Pancreas (tissue), 10 donors: Measurements from ENCODE around the gene CDC42SE2. TPM values are rescaled to one million over a fixed set of nuclear protein-coding genes. Genes with fewer than 3 reads are reported as not detected.
"Not testable (repeated sequence)": the region's sequence is repeated elsewhere in the genome, so short reads cannot be mapped to it uniquely, and the experiment has no call there.

Experiments
- ATAC-seq, 4 donors: fragments of 200-7000 bp; cut with Tn5 transposase; one replicate each; pipeline versions ENCODE4 v1.8.0 to v1.9.1; 2020; ENCODE audit warnings: mild to moderate bottlenecking in 4 of 4, moderate library complexity in 4 of 4
- DNase-seq, 6 donors: peaks; one replicate each; pipeline ENCODE4 v3.0.0-alpha.2; 2020
- FAIRE-seq: peaks from 2 replicates; lab custom pipeline; 2012; peaks lifted over from hg19 to GRCh38; lab: Jason Lieb, UNC
- H3K27ac ChIP-seq, 4 donors: fragments of 200-600 bp; sonication (generic); 1 replicate in 3 of 4; 2 replicates in 1 of 4; pipeline versions ENCODE4 v1.5.0 to v1.8.0; 2020
- H3K27me3 ChIP-seq, 4 donors: fragments of 200-600 bp; one replicate each; pipeline ENCODE4 v1.8.0; 2021
- H3K36me3 ChIP-seq, 3 donors: fragments of 200-600 bp; sonication (generic) in 1 of 3; one replicate each; pipeline versions ENCODE4 v1.5.0 to v1.8.0; 2020 to 2021
- H3K4me1 ChIP-seq, 3 donors: fragments of 200-600 bp; one replicate each; pipeline ENCODE4 v1.8.0; 2021
- H3K4me3 ChIP-seq, 4 donors: fragments of 200-600 bp; sonication (generic) in 2 of 4; one replicate each; pipeline versions ENCODE4 v1.5.0 to v1.8.0; 2020 to 2021
- H3K9me3 ChIP-seq, 4 donors: fragments of 200-600 bp; one replicate each; pipeline ENCODE4 v1.8.0; 2021
- CTCF ChIP-seq, 4 donors: fragments of 200-600 bp; sonication (generic) in 3 of 4; IDR thresholded peaks; one replicate each; pipeline versions ENCODE4 v1.5.0 to v1.8.0; 2021; ENCODE audit warnings: antibody characterized with exemption in 4 of 4
- WGBS, 2 donors: extraction: QIAGEN DNeasy Blood & Tissue Kit; methylation state at CpG; one replicate each; pipeline ENCODE4 v1.1.7; 2013; 5-methylcytosine and 5-hydroxymethylcytosine counted together
- intact Hi-C, 3 donors: fragments of 100-400 bp; cut with DNase I; formaldehyde crosslinking; loops; one replicate each; pipeline versions ENCODE4 v1.11.1 to v1.14.2; 2022
- polyA plus RNA-seq, 2 donors: library from polyadenylated mRNA; stranded (reverse); fragments of 200-250 nt; gene quantifications; one replicate each; pipeline ENCODE4 v1.2.3, GENCODE V29; 2013
- total RNA-seq, 6 donors: library from RNA; stranded (reverse); fragmentation: NEBNext Ultra II Directional in 4 of 6; extraction: Animal tissue kit (Norgen Biotek cat#: 25700) in 4 of 6; gene quantifications; one replicate each; pipeline versions ENCODE4 v1.2.1 to v1.2.4, GENCODE V29; 2021 to 2023
- donor health status: healthy with polysubstance abuse.
- donor health status: DM: no; HTN: no; CAD: no; lungs with moderate emphysema.
- donor health status: DM: no; HTN: no; CAD: no.
- donor health status: control.
- donor health status: control.
- donor health status: Bipolar disorder and iron deficiency.
- donor health status: DM: yes; HTN: yes; CAD: no.
- donor health status: DM: no; HTN: no; CAD: no.
- donor health status: DM: no; HTN: no; CAD: no.
- donor health status: DM: yes; HTN: yes; CAD: no.

The CDC42SE2 gene
- total and polyA plus RNA-seq, 8 donors: 10.7 to 30.5 (median 20.3) TPM

GRCh38 chr5:131266370-131267060 lies 2.7 kb downstream of the CDC42SE2 start:
- H3K36me3 ChIP-seq: no peaks in the 10 kb centered on the region
- FAIRE-seq (no peak), ATAC-seq (no peak), DNase-seq (no peak)
- no peak for TF ChIP-seq CTCF (IDR thresholded peaks at IDR 0.05)
- H3K4me1 ChIP-seq: peaks cover 5 to 20% (median 13%) of the 10 kb centered on the region in 3 donors
- H3K27ac ChIP-seq: peak overlapping the region in 2 of 4 donors; percentile 91 to 94
- no peaks in the 10 kb centered on the region for H3K9me3 ChIP-seq
- no peaks in the 10 kb centered on the region for H3K27me3 ChIP-seq
- intact Hi-C loops: no loop called here
- 37 to 40% methylated on average over 16 of the region's 16 CpGs for WGBS, 2 donors
- H3K4me3 ChIP-seq: peak overlapping the region in 3 of 4 donors; percentile 29 to 97 (median 96)

GRCh38 chr5:131268758-131269370 lies 5.0 kb downstream of the CDC42SE2 start:
- Histone ChIP-seq H3K4me3 (no peak overlapping the region), H3K27me3 (no peaks in the 10 kb centered on the region), H3K9me3 (no peaks in the 10 kb centered on the region), H3K4me1 (peaks cover 5 to 24% (median 13%) of the 10 kb centered on the region in 3 donors), H3K27ac (no peak overlapping the region), H3K36me3 (no peaks in the 10 kb centered on the region)
- no peak for ATAC-seq
- no peak for FAIRE-seq
- DNase-seq: no peak
- WGBS, 2 donors: 93 to 95% methylated on average over 12 of the region's 12 CpGs
- no peak for TF ChIP-seq CTCF (IDR thresholded peaks at IDR 0.05)
- intact Hi-C loops: no loop called here

- no peaks in the 10 kb centered on the region for H3K9me3 ChIP-seq
- peaks cover 5 to 29% (median 13%) of the 10 kb centered on the region in 3 donors for H3K4me1 ChIP-seq
- H3K27me3 ChIP-seq: no peaks in the 10 kb centered on the region
- FAIRE-seq: no peak
- DNase-seq: no peak
- no peak overlapping the region for H3K27ac ChIP-seq
- no peak for TF ChIP-seq CTCF (IDR thresholded peaks at IDR 0.05)
- WGBS, 2 donors: 49 to 54% methylated on average over 2 of the region's 2 CpGs
- intact Hi-C loops: loop anchor here in 1 of 3 donors (10.0 kb wide), 1 partner anchor 124 kb away; no protein-coding TSS in a partner anchor
- no peaks in the 10 kb centered on the region for H3K36me3 ChIP-seq
- no peak for ATAC-seq
- no peak overlapping the region for H3K4me3 ChIP-seq
Observed at GRCh38 chr5:131270809-131271208, 7.0 kb downstream of the CDC42SE2 start.

- not testable (repeated sequence) for ATAC-seq, FAIRE-seq, H3K4me3 ChIP-seq, H3K36me3 ChIP-seq, H3K9me3 ChIP-seq, H3K27me3 ChIP-seq, H3K27ac ChIP-seq, DNase-seq
- intact Hi-C loops: loop anchor here in 1 of 3 donors (10.0 kb wide), 1 partner anchor 123 kb away; no protein-coding TSS in a partner anchor
- WGBS, 2 donors: 85 to 90% methylated on average over 8 of the region's 8 CpGs
- peaks cover 0 to 22% (median 7%) of the 10 kb centered on the region in 3 donors for H3K4me1 ChIP-seq
Observed at GRCh38 chr5:131271888-131272287, 8.0 kb downstream of the CDC42SE2 start.

GRCh38 chr5:131272307-131272706 lies 8.5 kb downstream of the CDC42SE2 start:
- no peak overlapping the region for H3K4me3 ChIP-seq
- H3K4me1 ChIP-seq: peaks cover 0 to 21% (median 7%) of the 10 kb centered on the region in 3 donors
- no peak for DNase-seq
- WGBS, 2 donors: 63 to 69% methylated on average over 5 of the region's 5 CpGs
- no peak overlapping the region for H3K27ac ChIP-seq
- intact Hi-C loops: loop anchor here in 1 of 3 donors (10.0 kb wide), 1 partner anchor 122 kb away; no protein-coding TSS in a partner anchor
- no peak for FAIRE-seq
- no peaks in the 10 kb centered on the region for H3K9me3 ChIP-seq
- TF ChIP-seq CTCF (IDR thresholded peaks at IDR 0.05): no peak
- ATAC-seq: no peak
- no peaks in the 10 kb centered on the region for H3K27me3 ChIP-seq
- no peaks in the 10 kb centered on the region for H3K36me3 ChIP-seq
